Measurements from ENCODE around the gene PCGF3.

PCGF3 gene

DNA sequence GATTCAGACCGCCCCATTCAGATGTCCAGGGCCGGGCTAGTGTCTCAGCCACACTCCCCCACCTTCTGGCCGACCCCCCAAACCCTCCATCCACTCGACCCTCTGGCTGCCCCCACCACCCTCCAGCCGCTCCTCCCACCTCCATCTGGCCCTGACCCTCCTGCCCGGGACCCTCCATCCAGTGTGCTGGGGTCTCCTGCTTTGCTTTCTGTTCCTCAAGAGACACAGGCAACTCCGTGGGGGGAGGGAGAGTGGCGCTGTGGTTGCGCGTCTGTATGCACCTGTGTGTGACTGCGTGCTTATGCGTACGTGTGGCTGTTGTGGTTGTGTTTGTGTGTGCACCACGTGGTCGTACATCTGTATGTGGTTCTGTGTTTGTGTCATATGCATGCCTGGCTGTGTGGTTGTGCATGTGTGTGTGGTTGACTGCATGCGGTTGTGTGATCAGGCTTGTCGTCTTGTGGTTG lies 87.0 kb downstream of the PCGF3 start:
- Histone ChIP-seq H3K79me2 (no peaks in the 10 kb centered on the region), H3K9ac (no peak overlapping the region), H3K36me3 (ENCODE audit: control insufficient read depth, insufficient read depth, low read length) (no peaks in the 10 kb centered on the region), H3K9me3 (ENCODE audit: control insufficient read depth, low read length) (no peaks in the 10 kb centered on the region), H3K4me2 (ENCODE audit: low read length) (peak overlapping the region; percentile 67), H3K4me3 (ENCODE audit: low read depth, low read length) (peak overlapping the region; percentile 53), H3K4me1 (no peaks in the 10 kb centered on the region), H2AFZ (peak overlapping the region; percentile 76), H3K27me3 (ENCODE audit: control insufficient read depth, insufficient read depth, low read length) (peaks cover 2% of the 10 kb centered on the region), H3K27ac (no peak overlapping the region)
- TF ChIP-seq, protein P1, sequence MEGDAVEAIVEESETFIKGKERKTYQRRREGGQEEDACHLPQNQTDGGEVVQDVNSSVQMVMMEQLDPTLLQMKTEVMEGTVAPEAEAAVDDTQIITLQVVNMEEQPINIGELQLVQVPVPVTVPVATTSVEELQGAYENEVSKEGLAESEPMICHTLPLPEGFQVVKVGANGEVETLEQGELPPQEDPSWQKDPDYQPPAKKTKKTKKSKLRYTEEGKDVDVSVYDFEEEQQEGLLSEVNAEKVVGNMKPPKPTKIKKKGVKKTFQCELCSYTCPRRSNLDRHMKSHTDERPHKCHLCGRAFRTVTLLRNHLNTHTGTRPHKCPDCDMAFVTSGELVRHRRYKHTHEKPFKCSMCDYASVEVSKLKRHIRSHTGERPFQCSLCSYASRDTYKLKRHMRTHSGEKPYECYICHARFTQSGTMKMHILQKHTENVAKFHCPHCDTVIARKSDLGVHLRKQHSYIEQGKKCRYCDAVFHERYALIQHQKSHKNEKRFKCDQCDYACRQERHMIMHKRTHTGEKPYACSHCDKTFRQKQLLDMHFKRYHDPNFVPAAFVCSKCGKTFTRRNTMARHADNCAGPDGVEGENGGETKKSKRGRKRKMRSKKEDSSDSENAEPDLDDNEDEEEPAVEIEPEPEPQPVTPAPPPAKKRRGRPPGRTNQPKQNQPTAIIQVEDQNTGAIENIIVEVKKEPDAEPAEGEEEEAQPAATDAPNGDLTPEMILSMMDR (IDR thresholded peaks at IDR 0.05): no peak

DNA sequence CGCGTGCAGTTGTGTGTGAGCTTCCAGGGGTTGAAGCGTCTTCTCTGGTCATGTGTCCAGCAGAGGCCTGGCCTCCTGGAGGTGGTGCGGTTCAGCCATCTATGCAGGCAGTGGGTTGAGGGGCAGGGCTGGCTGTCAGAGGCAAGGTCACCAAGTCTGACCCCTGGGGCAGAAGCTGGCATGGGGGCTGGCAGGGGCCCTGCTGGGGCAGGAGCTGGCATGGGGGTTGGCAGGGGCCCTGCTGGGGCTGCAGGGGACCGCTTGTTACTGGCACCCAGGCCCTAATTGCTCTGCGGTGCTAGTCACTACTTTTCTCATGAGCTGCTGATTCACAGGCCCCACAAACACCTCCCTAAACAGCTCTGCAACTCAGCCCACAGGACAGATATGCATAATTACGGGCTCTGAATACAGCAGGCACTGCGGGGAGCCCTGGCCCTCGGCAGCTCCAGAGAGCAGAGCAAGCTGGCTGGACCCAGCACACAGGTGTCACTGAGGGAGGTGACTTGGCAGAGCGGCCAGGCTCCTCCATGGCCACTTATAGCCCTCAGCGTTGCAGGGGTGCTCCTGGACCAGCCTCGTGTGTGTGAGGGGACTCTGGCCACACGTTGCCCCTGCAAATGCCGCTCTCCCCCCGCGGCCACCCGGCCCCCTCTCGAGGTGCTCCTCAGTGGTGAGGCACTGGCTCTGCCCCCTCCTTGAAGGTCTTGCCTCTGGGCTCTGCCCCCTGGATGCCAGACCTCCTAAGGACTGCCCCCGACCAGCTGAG lies 87.6 kb downstream of the PCGF3 start:
- Histone ChIP-seq H3K9me3 (ENCODE audit: control insufficient read depth, low read length) (no peaks in the 10 kb centered on the region), H3K4me1 (no peaks in the 10 kb centered on the region), H3K27me3 (ENCODE audit: control insufficient read depth, insufficient read depth, low read length) (peaks cover 2% of the 10 kb centered on the region), H3K27ac (no peak overlapping the region), H3K36me3 (ENCODE audit: control insufficient read depth, insufficient read depth, low read length) (no peaks in the 10 kb centered on the region), H3K4me3 (ENCODE audit: low read depth, low read length) (no peak overlapping the region), H3K9ac (no peak overlapping the region), H3K79me2 (no peaks in the 10 kb centered on the region), H3K4me2 (ENCODE audit: low read length) (no peak overlapping the region), H2AFZ (no peak overlapping the region)
- TF ChIP-seq, protein P1 (IDR thresholded peaks at IDR 0.05): no peak

DNA sequence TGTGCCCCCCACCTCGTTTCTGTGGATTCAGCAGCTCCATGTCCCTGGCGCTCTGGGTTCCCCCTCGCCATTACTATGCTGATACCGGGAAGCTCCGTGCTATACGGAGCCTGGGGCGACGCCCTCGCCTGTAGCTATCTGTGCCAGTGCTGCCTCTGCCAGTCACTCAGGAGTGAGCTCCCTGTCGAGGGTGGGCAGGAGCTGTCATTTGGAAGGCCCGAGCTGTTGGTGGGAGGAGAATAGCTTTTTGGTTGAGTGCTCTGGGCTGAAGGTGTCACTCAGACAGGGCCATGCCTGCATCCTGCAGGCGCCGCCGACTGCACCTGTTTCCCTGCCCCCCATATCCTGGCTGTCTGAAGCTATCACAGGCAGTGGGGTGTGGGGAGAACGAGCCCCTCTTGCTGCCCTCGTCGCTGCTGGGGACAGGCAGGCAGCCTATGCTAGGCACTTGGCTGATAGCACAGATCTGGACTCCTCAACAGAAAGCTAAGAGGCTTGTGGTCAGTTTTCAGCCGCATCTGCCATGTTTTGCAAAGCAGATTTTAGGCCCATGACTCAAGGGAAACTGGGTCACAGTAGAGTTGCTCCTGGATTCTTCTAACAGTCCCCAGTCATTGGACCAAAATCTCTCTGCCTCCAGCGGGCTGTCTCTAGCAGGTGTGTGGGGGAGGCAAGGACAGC lies 88.4 kb downstream of the PCGF3 start:
- TF ChIP-seq, protein P1 (IDR thresholded peaks at IDR 0.05): no peak
- Histone ChIP-seq H3K36me3 (ENCODE audit: control insufficient read depth, insufficient read depth, low read length) (no peaks in the 10 kb centered on the region), H3K79me2 (no peaks in the 10 kb centered on the region), H3K4me3 (ENCODE audit: low read depth, low read length) (no peak overlapping the region), H3K4me2 (ENCODE audit: low read length) (no peak overlapping the region), H3K27me3 (ENCODE audit: control insufficient read depth, insufficient read depth, low read length) (peaks cover 2% of the 10 kb centered on the region), H3K9ac (no peak overlapping the region), H3K9me3 (ENCODE audit: control insufficient read depth, low read length) (no peaks in the 10 kb centered on the region), H3K4me1 (no peaks in the 10 kb centered on the region), H2AFZ (no peak overlapping the region), H3K27ac (no peak overlapping the region)

DNA sequence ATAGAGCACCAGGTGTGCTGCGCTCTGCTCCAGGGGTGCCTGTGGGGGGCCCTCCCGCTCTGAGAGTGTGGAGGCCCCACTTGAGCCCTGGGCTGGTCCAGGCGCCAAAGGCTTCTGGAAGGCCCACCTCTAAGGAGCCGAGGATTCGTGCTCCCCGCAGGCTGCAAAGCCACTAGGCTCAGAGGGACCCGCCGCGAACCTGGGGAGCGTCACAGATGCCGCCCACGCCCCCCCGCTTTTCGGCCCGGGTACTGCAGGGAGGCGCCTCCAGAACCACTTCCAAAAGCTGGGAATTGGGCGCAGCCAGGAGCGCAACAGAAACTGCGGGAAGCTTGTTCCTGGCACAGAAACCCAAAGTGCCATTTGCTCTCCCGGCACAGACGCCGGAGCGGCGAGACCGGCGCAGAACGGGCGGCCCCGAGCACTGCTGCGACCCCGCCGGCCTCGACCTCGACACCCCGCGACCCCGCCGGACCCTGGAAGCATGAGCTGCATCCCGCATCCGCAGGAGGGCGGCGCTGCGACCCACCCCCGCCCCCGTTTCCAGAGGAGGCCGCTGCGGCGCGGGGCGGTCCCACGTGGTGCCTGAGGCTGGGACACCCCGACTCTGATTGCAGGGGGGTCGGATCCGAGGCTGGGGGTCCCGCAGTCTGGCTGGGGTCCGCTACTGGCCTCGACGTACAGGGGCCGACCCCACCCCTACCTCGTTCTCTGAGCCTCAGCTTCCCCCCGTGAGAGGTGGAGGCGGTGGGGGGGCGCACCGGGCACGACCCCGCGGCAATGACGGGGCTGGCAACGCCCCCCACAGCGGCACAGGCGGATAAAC lies 89.5 kb downstream of the PCGF3 start:
- H3K79me2 ChIP-seq: no peaks in the 10 kb centered on the region
- no peaks in the 10 kb centered on the region for H3K9me3 ChIP-seq (ENCODE audit: control insufficient read depth, low read length)
- TF ChIP-seq, protein P1 (IDR thresholded peaks at IDR 0.05): no peak
- peak overlapping the region; percentile 28 for H3K4me2 ChIP-seq (ENCODE audit: low read length)
- H3K4me1 ChIP-seq: no peaks in the 10 kb centered on the region
- no peak overlapping the region for H3K27ac ChIP-seq
- H3K9ac ChIP-seq: no peak overlapping the region
- no peaks in the 10 kb centered on the region for H3K36me3 ChIP-seq (ENCODE audit: control insufficient read depth, insufficient read depth, low read length)
- H3K27me3 ChIP-seq (ENCODE audit: control insufficient read depth, insufficient read depth, low read length): peaks cover 2% of the 10 kb centered on the region
- no peak overlapping the region for H2AFZ ChIP-seq
- H3K4me3 ChIP-seq (ENCODE audit: low read depth, low read length): no peak overlapping the region
